Measurements from ENCODE around the gene GPR50.

DNA sequence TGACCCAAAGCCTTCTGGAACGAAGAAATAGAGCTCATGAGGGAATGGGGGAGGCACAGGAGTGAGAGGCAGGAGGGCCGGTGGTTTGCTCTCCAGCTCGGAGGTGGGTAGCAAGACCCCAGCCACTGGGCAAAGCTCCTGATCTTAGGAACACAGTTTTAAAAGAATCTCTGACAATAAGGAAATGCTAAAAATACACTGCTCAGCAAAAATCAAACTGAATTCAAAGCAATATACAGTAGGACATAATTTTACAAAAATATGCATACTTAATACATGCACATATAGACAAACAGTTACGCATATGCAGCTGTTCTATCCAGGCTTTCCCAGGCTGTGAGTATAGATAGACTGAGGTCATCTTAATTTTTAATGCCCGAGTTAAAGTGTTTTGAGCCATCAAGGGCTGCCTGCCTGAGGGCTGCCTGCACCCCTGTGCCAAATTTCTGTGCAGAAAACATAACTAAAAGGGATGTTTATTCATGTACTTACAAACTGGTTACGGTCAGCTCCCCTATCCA, 6.9 kb downstream of the GPR50 start:
- TF ChIP-seq TCF4 (CRISPR knock-in tag; IDR thresholded peaks at IDR 0.05; ENCODE audit: borderline replicate concordance) (no peak), RARB (CRISPR knock-in tag; IDR thresholded peaks at IDR 0.05) (no peak), ZFP3 (CRISPR knock-in tag; IDR thresholded peaks at IDR 0.05) (no peak), ISL1 (CRISPR knock-in tag; IDR thresholded peaks at IDR 0.05) (no peak), ZC3H10 (CRISPR knock-in tag; IDR thresholded peaks at IDR 0.05) (no peak), GLIS3 (CRISPR knock-in tag; IDR thresholded peaks at IDR 0.05) (no peak), SNAI2 (CRISPR knock-in tag; IDR thresholded peaks at IDR 0.05) (no peak), ARNTL (CRISPR knock-in tag; IDR thresholded peaks at IDR 0.05; ENCODE audit: borderline replicate concordance, low read depth) (no peak)
- TF ChIP-seq, protein P1, sequence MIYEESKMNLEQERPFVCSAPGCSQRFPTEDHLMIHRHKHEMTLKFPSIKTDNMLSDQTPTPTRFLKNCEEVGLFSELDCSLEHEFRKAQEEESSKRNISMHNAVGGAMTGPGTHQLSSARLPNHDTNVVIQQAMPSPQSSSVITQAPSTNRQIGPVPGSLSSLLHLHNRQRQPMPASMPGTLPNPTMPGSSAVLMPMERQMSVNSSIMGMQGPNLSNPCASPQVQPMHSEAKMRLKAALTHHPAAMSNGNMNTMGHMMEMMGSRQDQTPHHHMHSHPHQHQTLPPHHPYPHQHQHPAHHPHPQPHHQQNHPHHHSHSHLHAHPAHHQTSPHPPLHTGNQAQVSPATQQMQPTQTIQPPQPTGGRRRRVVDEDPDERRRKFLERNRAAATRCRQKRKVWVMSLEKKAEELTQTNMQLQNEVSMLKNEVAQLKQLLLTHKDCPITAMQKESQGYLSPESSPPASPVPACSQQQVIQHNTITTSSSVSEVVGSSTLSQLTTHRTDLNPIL (CRISPR knock-in tag; IDR thresholded peaks at IDR 0.05; ENCODE audit: low read depth), result no peak
- TF ChIP-seq, protein P2, sequence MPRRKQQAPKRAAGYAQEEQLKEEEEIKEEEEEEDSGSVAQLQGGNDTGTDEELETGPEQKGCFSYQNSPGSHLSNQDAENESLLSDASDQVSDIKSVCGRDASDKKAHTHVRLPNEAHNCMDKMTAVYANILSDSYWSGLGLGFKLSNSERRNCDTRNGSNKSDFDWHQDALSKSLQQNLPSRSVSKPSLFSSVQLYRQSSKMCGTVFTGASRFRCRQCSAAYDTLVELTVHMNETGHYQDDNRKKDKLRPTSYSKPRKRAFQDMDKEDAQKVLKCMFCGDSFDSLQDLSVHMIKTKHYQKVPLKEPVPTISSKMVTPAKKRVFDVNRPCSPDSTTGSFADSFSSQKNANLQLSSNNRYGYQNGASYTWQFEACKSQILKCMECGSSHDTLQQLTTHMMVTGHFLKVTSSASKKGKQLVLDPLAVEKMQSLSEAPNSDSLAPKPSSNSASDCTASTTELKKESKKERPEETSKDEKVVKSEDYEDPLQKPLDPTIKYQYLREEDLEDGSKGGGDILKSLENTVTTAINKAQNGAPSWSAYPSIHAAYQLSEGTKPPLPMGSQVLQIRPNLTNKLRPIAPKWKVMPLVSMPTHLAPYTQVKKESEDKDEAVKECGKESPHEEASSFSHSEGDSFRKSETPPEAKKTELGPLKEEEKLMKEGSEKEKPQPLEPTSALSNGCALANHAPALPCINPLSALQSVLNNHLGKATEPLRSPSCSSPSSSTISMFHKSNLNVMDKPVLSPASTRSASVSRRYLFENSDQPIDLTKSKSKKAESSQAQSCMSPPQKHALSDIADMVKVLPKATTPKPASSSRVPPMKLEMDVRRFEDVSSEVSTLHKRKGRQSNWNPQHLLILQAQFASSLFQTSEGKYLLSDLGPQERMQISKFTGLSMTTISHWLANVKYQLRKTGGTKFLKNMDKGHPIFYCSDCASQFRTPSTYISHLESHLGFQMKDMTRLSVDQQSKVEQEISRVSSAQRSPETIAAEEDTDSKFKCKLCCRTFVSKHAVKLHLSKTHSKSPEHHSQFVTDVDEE (CRISPR knock-in tag; IDR thresholded peaks at IDR 0.05), result no peak
- TF ChIP-seq, protein P3, sequence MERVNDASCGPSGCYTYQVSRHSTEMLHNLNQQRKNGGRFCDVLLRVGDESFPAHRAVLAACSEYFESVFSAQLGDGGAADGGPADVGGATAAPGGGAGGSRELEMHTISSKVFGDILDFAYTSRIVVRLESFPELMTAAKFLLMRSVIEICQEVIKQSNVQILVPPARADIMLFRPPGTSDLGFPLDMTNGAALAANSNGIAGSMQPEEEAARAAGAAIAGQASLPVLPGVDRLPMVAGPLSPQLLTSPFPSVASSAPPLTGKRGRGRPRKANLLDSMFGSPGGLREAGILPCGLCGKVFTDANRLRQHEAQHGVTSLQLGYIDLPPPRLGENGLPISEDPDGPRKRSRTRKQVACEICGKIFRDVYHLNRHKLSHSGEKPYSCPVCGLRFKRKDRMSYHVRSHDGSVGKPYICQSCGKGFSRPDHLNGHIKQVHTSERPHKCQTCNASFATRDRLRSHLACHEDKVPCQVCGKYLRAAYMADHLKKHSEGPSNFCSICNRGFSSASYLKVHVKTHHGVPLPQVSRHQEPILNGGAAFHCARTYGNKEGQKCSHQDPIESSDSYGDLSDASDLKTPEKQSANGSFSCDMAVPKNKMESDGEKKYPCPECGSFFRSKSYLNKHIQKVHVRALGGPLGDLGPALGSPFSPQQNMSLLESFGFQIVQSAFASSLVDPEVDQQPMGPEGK (CRISPR knock-in tag; IDR thresholded peaks at IDR 0.05; ENCODE audit: borderline replicate concordance), result no peak
